NCI-H1092 (cell line): Measurements from ENCODE around the gene KHNYN.
"Not testable (repeated sequence)": the region's sequence is repeated elsewhere in the genome, so short reads cannot be mapped to it uniquely, and the experiment has no call there.

ENCODE experiments used
- DNase-seq: peaks from one replicate; lab custom pipeline; 2025; lab: John Stamatoyannopoulos, UW

The KHNYN gene

DNA sequence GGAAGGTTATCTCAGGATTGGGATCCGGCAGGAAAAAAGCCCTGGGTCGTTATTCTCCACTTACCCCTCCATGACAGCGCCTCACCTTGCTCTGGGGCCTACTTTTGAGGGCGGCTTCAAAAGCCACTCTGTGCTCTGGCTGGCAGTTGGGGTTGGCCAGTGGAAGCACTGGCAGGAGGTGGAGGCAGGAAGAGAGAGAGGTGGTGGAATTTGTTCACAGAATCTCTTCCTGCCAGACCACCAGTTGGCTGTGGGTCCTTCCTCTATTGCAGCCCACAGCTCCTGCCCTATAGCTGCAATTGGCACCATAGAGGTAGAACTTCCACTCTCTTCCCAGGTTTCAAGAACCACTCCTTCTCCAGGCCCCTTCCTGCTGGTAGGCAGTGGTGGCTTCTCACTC lies 45.5 kb downstream of the KHNYN start:
- no peak for DNase-seq

DNA sequence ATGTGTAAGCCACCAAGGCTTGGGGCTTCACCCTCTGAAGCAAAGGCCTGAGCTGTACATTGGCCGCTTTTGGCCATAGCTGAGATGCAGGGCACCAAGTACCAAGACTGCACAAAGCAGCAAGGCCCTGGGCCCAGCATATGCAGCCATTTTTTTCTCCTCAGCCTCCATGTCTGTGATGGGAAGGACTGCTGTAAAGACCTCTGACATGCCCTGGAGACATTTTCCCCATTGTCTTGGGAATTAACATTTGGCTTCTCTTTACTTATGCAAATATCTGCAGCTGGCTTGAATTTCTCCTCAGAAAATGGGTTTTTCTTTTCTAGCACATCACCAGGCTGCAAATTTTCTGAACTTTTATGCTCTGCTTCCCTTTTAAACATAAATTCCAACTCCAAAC lies 50.2 kb downstream of the KHNYN start:
- not testable (repeated sequence) for DNase-seq

DNA sequence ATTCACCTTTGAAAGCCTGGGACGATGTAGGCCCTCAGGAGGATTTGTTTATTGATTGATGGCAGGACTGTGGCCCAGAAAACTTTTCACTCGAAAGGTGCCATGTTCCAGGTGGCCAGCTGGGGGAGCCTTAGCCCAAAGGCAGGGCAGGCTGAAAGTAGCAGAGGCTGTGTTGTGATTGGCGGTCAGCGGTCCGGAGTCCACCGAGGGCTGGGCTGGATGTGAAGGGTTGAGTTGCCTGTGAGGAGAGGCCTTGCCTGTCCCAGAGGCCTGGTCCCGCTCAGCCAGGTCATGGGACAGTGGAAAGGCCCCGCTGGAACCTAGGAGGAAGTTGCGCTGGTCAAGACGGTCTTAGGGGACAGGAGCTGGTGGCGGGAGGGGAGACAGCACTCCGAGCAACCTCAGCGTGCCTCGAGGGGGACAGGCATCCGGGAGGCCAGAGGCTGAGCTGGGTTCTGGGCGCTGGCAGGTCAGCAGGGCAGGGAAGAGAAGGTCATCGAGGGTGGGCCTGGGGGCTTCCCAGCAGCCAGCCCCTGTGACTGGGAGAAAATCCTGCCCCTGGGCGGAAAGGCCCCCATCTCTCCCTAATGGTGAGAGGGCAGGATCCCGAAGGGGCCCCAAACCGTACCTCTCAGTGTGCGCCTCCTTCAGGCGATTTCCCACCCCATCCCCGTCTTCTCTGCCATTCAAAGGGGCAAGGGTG lies 52.0 kb downstream of the KHNYN start:
- DNase-seq = peak; percentile 0

DNA sequence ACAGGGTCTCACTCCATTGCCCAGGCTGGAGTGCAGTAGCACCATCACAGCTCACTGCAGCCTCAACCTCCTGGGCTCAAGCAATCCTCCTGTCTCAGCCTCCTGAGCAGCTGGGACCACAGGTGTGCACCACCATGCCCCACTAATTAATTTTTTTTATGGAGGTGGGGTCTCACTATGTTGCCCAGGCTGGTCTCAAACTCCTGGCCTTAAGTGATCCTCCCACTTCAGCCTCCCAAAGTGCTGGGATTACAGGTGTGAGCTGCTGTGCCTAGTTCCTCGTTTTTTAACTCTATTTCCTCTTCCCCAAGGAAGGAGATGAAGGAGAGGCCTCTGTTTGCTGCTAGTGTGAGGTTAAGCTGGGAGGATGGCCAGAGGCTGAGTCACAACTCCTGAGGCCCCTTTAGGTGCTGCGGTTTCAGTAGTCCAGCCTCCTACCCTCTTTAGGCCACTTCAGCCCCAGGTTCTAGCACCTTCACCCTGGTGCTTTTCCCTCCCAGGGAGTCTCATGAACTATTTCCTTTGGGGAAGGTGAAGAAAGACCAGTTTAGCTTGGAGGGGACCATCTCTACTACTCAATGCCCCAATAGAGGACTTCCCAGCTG lies 53.0 kb downstream of the KHNYN start:
- not testable (repeated sequence) for DNase-seq

DNA sequence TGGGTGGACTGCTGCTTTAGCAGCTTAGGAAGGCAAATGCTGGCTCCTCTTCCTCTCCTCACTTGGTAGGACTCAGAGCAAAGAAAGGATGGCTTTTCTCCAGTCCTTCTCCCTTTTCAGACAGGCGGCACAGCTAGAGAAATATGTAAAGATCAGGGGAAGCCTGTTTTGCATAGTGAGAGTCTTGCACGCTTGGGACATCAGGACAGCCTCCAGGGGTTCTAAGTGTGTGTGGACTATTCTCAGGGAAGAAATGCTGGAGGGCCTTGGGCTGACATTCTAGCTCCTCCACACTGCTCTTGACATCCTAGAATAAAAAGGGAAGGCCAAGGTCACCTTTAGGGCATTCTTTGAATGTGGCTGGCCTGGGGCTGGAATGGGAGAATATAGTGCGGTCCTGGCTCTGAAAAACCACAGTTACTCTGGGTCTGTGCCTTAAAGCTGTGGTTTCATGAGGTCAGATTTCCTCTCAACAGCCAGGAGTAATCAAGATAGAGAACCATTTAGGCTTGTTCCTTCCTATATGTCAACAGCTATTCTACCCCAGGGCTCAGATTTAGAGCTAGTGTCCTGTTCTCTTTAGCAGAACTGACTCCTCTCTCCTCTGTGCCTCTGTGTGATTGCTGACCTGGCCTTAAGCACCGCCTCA lies 54.0 kb downstream of the KHNYN start:
- DNase-seq = no peak
